ENCODE results near the gene LIMA1. TPM values are rescaled to one million over a fixed set of nuclear protein-coding genes. Genes with fewer than 3 reads are reported as not detected.
A peak's percentile ranks its signal among the peaks of the same experiment; 100 is the strongest.

LIMA1 gene
- total and polyA plus RNA-seq, 12 donors, result 10.6 to 34.4 (median 16.2) TPM

DNA sequence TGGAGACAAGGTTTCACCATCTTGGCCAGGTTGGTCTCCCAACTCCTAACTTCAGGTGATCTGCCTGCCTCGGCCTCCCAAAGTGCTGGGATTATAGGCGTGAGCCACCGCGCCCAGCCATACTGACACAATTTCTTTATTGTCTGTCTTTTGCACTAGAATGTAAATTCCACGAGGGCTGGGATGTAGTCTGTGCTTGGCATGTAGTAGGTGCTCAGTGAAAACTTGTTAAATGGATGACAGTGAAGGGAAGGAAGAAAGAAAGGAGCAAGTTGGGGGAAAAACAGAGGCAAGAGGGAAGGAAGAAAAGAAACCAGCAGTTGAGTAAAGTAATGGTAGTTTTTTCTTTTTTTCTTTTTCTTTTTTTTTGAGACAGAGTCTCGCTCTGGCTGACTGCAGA, 53.1 kb downstream of the LIMA1 start:
- H3K9me3 ChIP-seq, result no peaks in the 10 kb centered on the region
- intact Hi-C loops (cut with DNase I), result loop anchor here in 2 of 10 donors (10.0 kb wide), 2 partner anchors 55 to 65 kb away; partner anchors contain the start of gene LIMA1 (in 1 of the 2)
- no peaks in the 10 kb centered on the region for H3K4me1 ChIP-seq
- no peak overlapping the region for H3K4me3 ChIP-seq
- H3K36me3 ChIP-seq, result peaks cover 0 to 37% (median 0%) of the 10 kb centered on the region in 9 donors
- TF ChIP-seq, protein P1, sequence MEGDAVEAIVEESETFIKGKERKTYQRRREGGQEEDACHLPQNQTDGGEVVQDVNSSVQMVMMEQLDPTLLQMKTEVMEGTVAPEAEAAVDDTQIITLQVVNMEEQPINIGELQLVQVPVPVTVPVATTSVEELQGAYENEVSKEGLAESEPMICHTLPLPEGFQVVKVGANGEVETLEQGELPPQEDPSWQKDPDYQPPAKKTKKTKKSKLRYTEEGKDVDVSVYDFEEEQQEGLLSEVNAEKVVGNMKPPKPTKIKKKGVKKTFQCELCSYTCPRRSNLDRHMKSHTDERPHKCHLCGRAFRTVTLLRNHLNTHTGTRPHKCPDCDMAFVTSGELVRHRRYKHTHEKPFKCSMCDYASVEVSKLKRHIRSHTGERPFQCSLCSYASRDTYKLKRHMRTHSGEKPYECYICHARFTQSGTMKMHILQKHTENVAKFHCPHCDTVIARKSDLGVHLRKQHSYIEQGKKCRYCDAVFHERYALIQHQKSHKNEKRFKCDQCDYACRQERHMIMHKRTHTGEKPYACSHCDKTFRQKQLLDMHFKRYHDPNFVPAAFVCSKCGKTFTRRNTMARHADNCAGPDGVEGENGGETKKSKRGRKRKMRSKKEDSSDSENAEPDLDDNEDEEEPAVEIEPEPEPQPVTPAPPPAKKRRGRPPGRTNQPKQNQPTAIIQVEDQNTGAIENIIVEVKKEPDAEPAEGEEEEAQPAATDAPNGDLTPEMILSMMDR (IDR thresholded peaks at IDR 0.05), result no peak
- ATAC-seq (no peak), DNase-seq (no peak)
- WGBS, 2 donors, result 96% methylated on average over 6 of the region's 6 CpGs
- no peak overlapping the region for H3K27ac ChIP-seq
- no peaks in the 10 kb centered on the region for H3K27me3 ChIP-seq

DNA sequence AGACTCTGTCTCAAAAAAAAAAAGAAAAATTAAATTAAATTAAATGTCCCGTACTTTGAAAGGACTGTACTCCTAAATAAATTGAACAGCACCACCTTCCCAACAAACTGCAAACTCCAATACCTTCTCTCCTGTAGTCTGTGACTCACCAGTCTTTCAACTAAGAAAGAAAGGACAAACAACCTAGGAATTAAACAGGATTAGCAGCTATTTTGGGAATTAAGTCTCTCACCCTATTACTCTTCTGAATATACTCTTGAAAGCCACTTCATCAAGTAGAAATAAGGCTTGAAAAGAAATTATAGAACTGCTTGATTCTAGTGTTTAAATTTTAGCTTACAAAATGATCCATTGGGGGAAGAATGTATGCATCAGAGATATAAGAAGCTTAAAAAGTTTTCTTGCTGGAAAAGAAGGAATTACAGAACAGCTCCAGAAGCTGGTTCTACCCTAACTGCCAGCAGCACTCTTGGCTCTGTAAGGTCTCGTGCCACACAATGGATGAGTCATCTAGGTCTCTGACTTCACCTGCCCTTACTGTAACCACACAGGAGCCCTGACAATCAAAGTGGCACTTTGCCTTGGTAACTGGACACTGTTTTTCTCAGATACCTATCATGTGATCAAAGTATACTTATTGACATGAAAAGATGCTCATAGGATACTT, 59.2 kb downstream of the LIMA1 start:
- DNase-seq (no peak), ATAC-seq (no peak)
- peaks cover 0 to 43% (median 27%) of the 10 kb centered on the region in 9 donors for H3K4me1 ChIP-seq
- peaks cover 0 to 14% (median 0%) of the 10 kb centered on the region in 9 donors for H3K36me3 ChIP-seq
- H3K27ac ChIP-seq, result peak overlapping the region in 1 of 10 donors; percentile 10
- TF ChIP-seq, protein P1 (IDR thresholded peaks at IDR 0.05), result no peak
- WGBS, 2 donors, result 86 to 90% methylated on average over 2 of the region's 2 CpGs
- intact Hi-C loops (cut with DNase I), result loop anchor here in 4 of 10 donors (5.0 to 10.0 kb wide), 3 partner anchors 58 to 88 kb away; partner anchors contain the start of gene LIMA1 (in 3 of the 4)
- no peaks in the 10 kb centered on the region for H3K27me3 ChIP-seq
- no peak overlapping the region for H3K4me3 ChIP-seq
- H3K9me3 ChIP-seq, result no peaks in the 10 kb centered on the region

DNA sequence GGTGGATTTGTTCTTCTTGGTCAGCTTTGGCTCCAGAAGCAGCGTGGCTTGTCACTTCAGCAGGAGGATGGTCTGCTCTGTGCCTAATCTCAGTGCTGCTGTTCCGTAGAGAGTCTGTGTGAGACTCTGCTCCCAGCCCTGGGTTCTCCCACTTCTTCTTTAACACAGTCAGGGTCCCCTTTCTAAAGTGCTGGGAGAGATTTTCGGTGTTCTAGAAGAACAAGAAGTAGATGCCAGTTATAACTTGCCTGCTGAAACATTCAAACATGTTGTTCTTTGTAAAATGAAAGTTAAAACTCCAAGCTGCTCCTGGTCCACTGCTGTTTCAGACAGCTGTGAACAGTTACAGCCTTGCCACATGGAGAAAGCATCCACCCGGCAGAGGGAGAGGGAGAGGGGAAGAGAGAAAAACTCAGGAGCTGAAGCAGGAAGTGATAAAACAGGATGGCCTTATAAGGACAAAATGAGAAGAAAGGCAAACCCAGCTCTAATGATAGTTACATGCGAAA, 61.0 kb downstream of the LIMA1 start:
- WGBS, 2 donors, result 35 to 41% methylated on average over 5 of the region's 5 CpGs
- Histone ChIP-seq H3K9me3 (no peaks in the 10 kb centered on the region), H3K36me3 (peaks cover 0 to 11% (median 0%) of the 10 kb centered on the region in 9 donors), H3K27me3 (no peaks in the 10 kb centered on the region), H3K4me1 (peaks cover 0 to 46% (median 28%) of the 10 kb centered on the region in 9 donors), H3K4me3 (peak overlapping the region; percentile 18 to 58 (median 53)), H3K27ac (peak overlapping the region; percentile 43 to 88 (median 78))
- TF ChIP-seq, protein P1 (IDR thresholded peaks at IDR 0.05), result peak in 6 of 9 donors; percentile 12 to 53 (median 34)
- intact Hi-C loops (cut with DNase I), result loop anchor here in 4 of 10 donors (5.0 to 10.0 kb wide), 3 partner anchors 60 to 90 kb away; partner anchors contain the start of gene LIMA1 (in 3 of the 4)
- ATAC-seq (peak; percentile 79 to 91 (median 87)), DNase-seq (peak in 1 of 2 donors; percentile 69)

DNA sequence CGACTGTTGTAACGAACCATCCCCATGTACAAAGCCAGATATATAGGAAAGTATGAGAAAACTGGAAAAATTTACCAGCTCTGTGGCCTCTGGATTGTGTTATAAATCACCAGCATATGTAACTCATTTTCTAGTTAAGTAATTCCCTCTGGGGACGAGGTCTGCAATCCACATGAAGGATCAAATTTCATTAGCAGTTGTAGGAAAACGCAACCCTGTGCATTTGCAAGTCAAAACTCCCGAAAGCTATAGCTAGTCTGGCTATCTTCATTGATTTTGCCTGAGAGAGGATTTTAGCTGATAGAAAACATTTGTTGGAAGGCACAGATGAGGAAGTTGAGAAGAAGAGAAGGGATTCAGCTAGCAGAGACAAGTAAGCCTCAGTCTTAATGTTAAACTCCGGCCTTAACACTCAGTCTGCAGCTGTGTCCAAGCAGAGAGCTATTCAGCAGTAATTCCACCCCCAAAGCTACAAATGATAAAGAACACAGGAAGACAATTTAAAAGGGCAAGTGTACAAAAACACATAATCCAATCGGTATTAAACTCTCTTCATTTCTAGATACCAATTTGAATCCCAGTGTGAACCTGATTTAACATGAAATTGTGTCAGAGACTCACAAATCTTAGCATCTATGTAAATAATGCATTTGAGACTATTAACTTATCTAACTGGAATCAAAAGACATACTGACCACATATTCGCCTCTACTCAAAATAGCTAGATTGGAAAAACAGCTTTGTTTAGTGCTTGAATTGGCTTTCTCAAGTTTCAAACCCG, 61.9 kb downstream of the LIMA1 start:
- no peak for DNase-seq
- intact Hi-C loops (cut with DNase I), result loop anchor here in 4 of 10 donors (5.0 to 10.0 kb wide), 3 partner anchors 61 to 91 kb away; partner anchors contain the start of gene LIMA1 (in 3 of the 4)
- peaks cover 0 to 46% (median 28%) of the 10 kb centered on the region in 9 donors for H3K4me1 ChIP-seq
- peak overlapping the region in 9 of 10 donors; percentile 21 to 58 (median 53) for H3K4me3 ChIP-seq
- H3K9me3 ChIP-seq, result no peaks in the 10 kb centered on the region
- WGBS, 2 donors, result 29 to 37% methylated on average over 9 of the region's 9 CpGs
- ATAC-seq, result peak in 7 of 8 donors; percentile 65 to 76 (median 69)
- H3K27ac ChIP-seq, result peak overlapping the region; percentile 41 to 88 (median 78)
- no peaks in the 10 kb centered on the region for H3K27me3 ChIP-seq
- peaks cover 0 to 16% (median 0%) of the 10 kb centered on the region in 9 donors for H3K36me3 ChIP-seq
- TF ChIP-seq, protein P1 (IDR thresholded peaks at IDR 0.05), result no peak
